H1 (cell line): ENCODE data around the gene ZMYND10. TPM values are rescaled to one million over a fixed set of nuclear protein-coding genes. Genes with fewer than 3 reads are reported as not detected.

Experiments used
- CTCF ChIA-PET: fragments of 300-600 bp; sonication (Branson Sonifier 250); formaldehyde crosslinking; loops from one replicate; lab custom pipeline; 2021; ENCODE audit not compliant: partially characterized antibody; lab: Charles Lee
- POLR2A ChIA-PET: fragments of 300-600 bp; sonication (Branson Sonifier 250); formaldehyde crosslinking; loops from one replicate; lab custom pipeline; 2021; ENCODE audit warnings: inconsistent platforms; ENCODE audit not compliant: partially characterized antibody; lab: Charles Lee
- DNase-seq, 2 experiments: peaks; one replicate each; pipeline versions ENCODE4 v3.0.0 to v3.0.0-alpha.2; 2010 to 2022; ENCODE audit warnings: low spot score in 2 of 2, low read depth in 1 of 2, mixed read lengths in 1 of 2
- FAIRE-seq: peaks from 2 replicates; lab custom pipeline; 2011; peaks lifted over from hg19 to GRCh38; lab: Jason Lieb, UNC
- H2AFZ ChIP-seq: 2 replicates; pipeline ENCODE4 v1.8.1; 2012; ENCODE audit warnings: low read length, inconsistent platforms
- H2AK5ac ChIP-seq: 2 replicates; pipeline ENCODE4 v1.6.1; 2013; ENCODE audit warnings: low read depth, low read length
- H2BK120ac ChIP-seq: replicated peaks from 2 replicates; pipeline ENCODE3; 2013; ENCODE audit warnings: low read depth, low read length, inconsistent platforms
- H2BK12ac ChIP-seq: 2 replicates; pipeline ENCODE4 v1.6.1; 2013; ENCODE audit warnings: low read depth, low read length
- H2BK15ac ChIP-seq: 2 replicates; pipeline ENCODE4 v1.6.1; 2013; ENCODE audit warnings: low read length
- H2BK20ac ChIP-seq: 2 replicates; pipeline ENCODE4 v1.6.1; 2013; ENCODE audit warnings: low read length
- H2BK5ac ChIP-seq: 2 replicates; pipeline ENCODE4 v1.6.1; 2013; ENCODE audit warnings: low read depth, low read length
- H3K14ac ChIP-seq: 2 replicates; pipeline ENCODE4 v1.6.1; 2013; ENCODE audit warnings: inconsistent platforms; ENCODE audit not compliant: insufficient read length
- H3K18ac ChIP-seq: 2 replicates; pipeline ENCODE4 v1.6.1; 2013; ENCODE audit warnings: low read length; ENCODE audit errors: extremely low read depth
- H3K23ac ChIP-seq: 2 replicates; pipeline ENCODE4 v1.6.1; 2013; ENCODE audit warnings: inconsistent platforms; ENCODE audit not compliant: insufficient read length
- H3K23me2 ChIP-seq: 2 replicates; pipeline ENCODE4 v1.6.1; 2013; ENCODE audit warnings: low read depth, low read length
- H3K27ac ChIP-seq: 2 replicates; pipeline ENCODE4 v1.6.1; 2011; ENCODE audit warnings: low read depth, low read length, inconsistent platforms
- H3K27me3 ChIP-seq, 4 experiments: replicated peaks in 1 of 4; 1 replicate in 1 of 4; 2 replicates in 3 of 4; pipeline versions ENCODE4 v1.6.1 to v1.8.1; 2011 to 2013; ENCODE audit warnings: low read length in 3 of 4, mild to moderate bottlenecking in 3 of 4, inconsistent platforms in 2 of 4, mixed read lengths in 2 of 4, moderate library complexity in 1 of 4; ENCODE audit not compliant: control insufficient read depth in 3 of 4, insufficient read depth in 3 of 4; ENCODE audit errors: extremely low read depth in 1 of 4
- H3K36me3 ChIP-seq, 4 experiments: 2 replicates each; pipeline versions ENCODE4 v1.6.1 to v1.8.1; 2011 to 2013; ENCODE audit warnings: mild to moderate bottlenecking in 4 of 4, low read length in 3 of 4, moderate library complexity in 2 of 4, control low read depth in 1 of 4, inconsistent platforms in 1 of 4; ENCODE audit not compliant: insufficient read depth in 4 of 4, control insufficient read depth in 2 of 4
- H3K4ac ChIP-seq: replicated peaks from 2 replicates; pipeline ENCODE3; 2013; ENCODE audit warnings: low read length, low read depth, mixed read lengths, inconsistent platforms; ENCODE audit not compliant: insufficient read length
- H3K4me1 ChIP-seq, 4 experiments: replicated peaks in 1 of 4; 1 replicate in 1 of 4; 2 replicates in 3 of 4; pipeline versions ENCODE4 v1.6.1 to v1.8.1; 2011 to 2013; ENCODE audit warnings: low read length in 3 of 4, inconsistent platforms in 2 of 4, mixed read lengths in 1 of 4; ENCODE audit not compliant: insufficient read depth in 4 of 4, control insufficient read depth in 3 of 4
- H3K4me2 ChIP-seq, 2 experiments: 2 replicates each; pipeline versions ENCODE4 v1.6.1 to v1.8.1; 2011 to 2013; ENCODE audit warnings: low read depth in 2 of 2, low read length in 2 of 2, control low read depth in 1 of 2, inconsistent platforms in 1 of 2, mild to moderate bottlenecking in 1 of 2; ENCODE audit not compliant: insufficient read depth in 1 of 2
- H3K4me3 ChIP-seq, 4 experiments: fragments of 200-600, 300-600 bp in 1 of 4; sonication (generic), shearing (Covaris generic), sonication (Bioruptor Twin) in 1 of 4; 2 replicates each; pipeline versions ENCODE4 v1.5.1 to v1.8.1; 2011 to 2016; ENCODE audit warnings: low read length in 4 of 4, low read depth in 3 of 4, control low read depth in 2 of 4, inconsistent platforms in 2 of 4, mild to moderate bottlenecking in 2 of 4, mixed read lengths in 1 of 4, moderate library complexity in 1 of 4; ENCODE audit not compliant: insufficient read depth in 2 of 4; ENCODE audit errors: extremely low read depth in 1 of 4
- H3K56ac ChIP-seq: replicated peaks from 2 replicates; pipeline ENCODE3; 2013; ENCODE audit warnings: low read depth, mild to moderate bottlenecking, mixed read lengths, low read length, inconsistent platforms; ENCODE audit not compliant: insufficient read length
- H3K79me1 ChIP-seq: 2 replicates; pipeline ENCODE4 v1.6.1; 2013; ENCODE audit warnings: low read depth, low read length, control low read depth
- H3K79me2 ChIP-seq, 2 experiments: 2 replicates each; pipeline versions ENCODE4 v1.6.1 to v1.8.1; 2012 to 2013; ENCODE audit warnings: low read length in 2 of 2, mild to moderate bottlenecking in 2 of 2, inconsistent platforms in 1 of 2; ENCODE audit not compliant: insufficient read depth in 2 of 2, control insufficient read depth in 1 of 2
- H3K9ac ChIP-seq, 4 experiments: replicated peaks in 1 of 4; 1 replicate in 1 of 4; 2 replicates in 3 of 4; pipeline versions ENCODE4 v1.6.1 to v1.8.1; 2011 to 2013; ENCODE audit warnings: low read depth in 3 of 4, low read length in 3 of 4, control low read depth in 2 of 4, mild to moderate bottlenecking in 2 of 4, moderate library complexity in 2 of 4, inconsistent platforms in 1 of 4; ENCODE audit errors: extremely low read depth in 1 of 4
- H3K9me3 ChIP-seq, 2 experiments: 2 replicates each; pipeline versions ENCODE4 v1.6.1 to v1.8.1; 2012 to 2013; ENCODE audit warnings: mild to moderate bottlenecking in 2 of 2, moderate library complexity in 2 of 2, control low read depth in 1 of 2, inconsistent platforms in 1 of 2, low read depth in 1 of 2, low read length in 1 of 2, mixed read lengths in 1 of 2; ENCODE audit not compliant: insufficient read depth in 2 of 2
- H4K20me1 ChIP-seq, 2 experiments: replicated peaks in 1 of 2; 2 replicates each; pipeline versions ENCODE3 to v1.8.1; 2011 to 2013; ENCODE audit warnings: inconsistent platforms in 2 of 2, low read length in 2 of 2, mild to moderate bottlenecking in 1 of 2; ENCODE audit not compliant: insufficient read depth in 2 of 2, control insufficient read depth in 1 of 2
- H4K5ac ChIP-seq: 2 replicates; pipeline ENCODE4 v1.6.1; 2013; ENCODE audit warnings: low read length, low read depth, mixed read lengths, inconsistent platforms; ENCODE audit not compliant: insufficient read length
- H4K8ac ChIP-seq: 2 replicates; pipeline ENCODE4 v1.8.0; 2013; ENCODE audit warnings: mild to moderate bottlenecking, moderate library complexity, low read length, inconsistent platforms; ENCODE audit not compliant: insufficient read depth; ENCODE audit errors: extremely low read depth
- H4K91ac ChIP-seq: replicated peaks from 2 replicates; pipeline ENCODE3; 2013; ENCODE audit warnings: low read length, mixed read lengths, inconsistent platforms; ENCODE audit not compliant: insufficient read length
- CHD1 ChIP-seq: IDR thresholded peaks from 2 replicates; pipeline ENCODE4 v1.6.1; 2012; ENCODE audit warnings: low read depth, low read length, improper control_type of control experiment
- HDAC6 ChIP-seq: IDR thresholded peaks from one replicate; pipeline ENCODE4 v1.7.1; 2012; ENCODE audit warnings: low read depth, mild to moderate bottlenecking, inconsistent platforms, low read length, moderate library complexity
- JUND ChIP-seq: IDR thresholded peaks from 2 replicates; pipeline ENCODE4 v1.6.1; 2011; ENCODE audit warnings: mild to moderate bottlenecking, improper control_type of control experiment, low read length
- KDM1A ChIP-seq: fragments of 200-600, 300-600 bp; sonication (generic); IDR thresholded peaks from 2 replicates; pipeline ENCODE4 v1.7.1; 2016; ENCODE audit warnings: mild to moderate bottlenecking, low read length, borderline replicate concordance
- NRF1 ChIP-seq: IDR thresholded peaks from 2 replicates; pipeline ENCODE4 v1.6.1; 2011; ENCODE audit warnings: mild to moderate bottlenecking, low read depth, low read length, improper control_type of control experiment
- RFX5 ChIP-seq: IDR thresholded peaks from 2 replicates; pipeline ENCODE4 v1.6.1; 2011; ENCODE audit warnings: low read depth, low read length, improper control_type of control experiment, borderline replicate concordance
- SP1 ChIP-seq: IDR thresholded peaks from 2 replicates; pipeline ENCODE4 v1.6.1; 2011; ENCODE audit warnings: low read depth, low read length
- SP4 ChIP-seq: IDR thresholded peaks from 2 replicates; pipeline ENCODE4 v1.6.1; 2012; ENCODE audit warnings: low read length, inconsistent platforms
- TBP ChIP-seq: IDR thresholded peaks from 2 replicates; pipeline ENCODE4 v1.6.1; 2011; ENCODE audit warnings: low read depth, low read length, improper control_type of control experiment
- WGBS, 2 experiments: shearing (Covaris generic) in 1 of 2; methylation state at CpG; one replicate each; pipeline versions ENCODE4 v1.1.6 to v1.1.7; 2013 to 2015; ENCODE audit warnings: low lambda C conversion rate in 2 of 2, mixed read lengths in 2 of 2, inconsistent platforms in 1 of 2, low coverage in 1 of 2, missing lambda C conversion rate in 1 of 2; ENCODE audit not compliant: insufficient replicate concordance in 2 of 2, insufficient coverage in 1 of 2, insufficient read length in 1 of 2; ENCODE audit errors: extremely low coverage in 1 of 2, missing lambda C conversion rate in 1 of 2; 5-methylcytosine and 5-hydroxymethylcytosine counted together
- polyA plus RNA-seq, 7 experiments: library from polyadenylated mRNA; depleted of rRNA in 3 of 7; stranded (reverse) in 5 of 7; unstranded in 2 of 7; fragments of >200 nt in 5 of 7; fragments of 200-250 nt in 2 of 7; gene quantifications; 1 replicate in 5 of 7; 2 replicates in 1 of 7; 4 replicates in 1 of 7; pipeline versions ENCODE4 v1.2.1 to v1.2.3, GENCODE V29; 2011 to 2013; ENCODE audit warnings: missing spikeins in 2 of 7, mixed read lengths in 2 of 7
- total RNA-seq: library from RNA; stranded (reverse); fragmentation: NEBNext Ultra II Directional; extraction: Animal tissue kit (Norgen Biotek cat#: 25700); gene quantifications from 2 replicates; pipeline ENCODE4 v1.2.1, GENCODE V29; 2021
- TF ChIP-seq, protein P1 (sequence below): IDR thresholded peaks from 2 replicates; pipeline ENCODE4 v1.6.1; 2011; ENCODE audit warnings: low read length, improper control_type of control experiment

The ZMYND10 gene
- total and polyA plus RNA-seq, 2 of the 8 experiments (the other 6 are each of a cell fraction or from before 2014, with no cell fraction given): 0.56 to 0.79 TPM

- Histone ChIP-seq H3K79me2 (peaks cover 0 to 28% of the 10 kb centered on the region in 2 experiments; a peak in 2 of 4 replicates), H3K79me1 (peaks cover 6% of the 10 kb centered on the region; the same call in 1 of the 2 replicates), H3K4ac (peak overlapping the region; percentile 29), H3K23ac (no peak overlapping the region), H4K20me1 (peaks cover 0 to 10% of the 10 kb centered on the region in 2 experiments), H3K23me2 (peaks cover 18% of the 10 kb centered on the region), H2BK12ac (peak overlapping the region; percentile 46; the same call in 1 of the 2 replicates), H4K91ac (peak overlapping the region; percentile 93), H3K18ac (peak overlapping the region; percentile 61), H2BK20ac (no peak overlapping the region), H2BK5ac (peak overlapping the region; percentile 86; the same call in 1 of the 2 replicates), H2AFZ (0 out of 2 replicates have a peak overlapping the region, but pooled peaks have one; percentile 2), H3K9me3 (no peaks in the 10 kb centered on the region), H3K4me2 (peak overlapping the region; percentile 95 to 98), H4K5ac (peak overlapping the region; percentile 89), H2AK5ac (no peak overlapping the region), H3K27me3 (peaks cover 20 to 44% (median 37%) of the 10 kb centered on the region in 4 experiments), H3K4me3 (peak overlapping the region; percentile 72 to 96 (median 88)), H4K8ac (peak overlapping the region; percentile 93), H3K36me3 (peaks cover 0 to 2% (median 0%) of the 10 kb centered on the region in 4 experiments; a peak in 2 of 8 replicates), H3K4me1 (peaks cover 0 to 15% (median 14%) of the 10 kb centered on the region in 4 experiments; a peak in 5 of 7 replicates), H3K27ac (peak overlapping the region; percentile 72; the same call in 1 of the 2 replicates), H2BK120ac (no peak overlapping the region), H3K9ac (peak overlapping the region; percentile 68 to 88 (median 82)), H3K56ac (peak overlapping the region; percentile 79), H3K14ac (no peak overlapping the region), H2BK15ac (no peak overlapping the region)
- CTCF ChIA-PET: interaction anchor here (0.7 to 7.7 kb wide), 17 partner anchors 9 to 1052 kb away, joined by 3 to 60 read pairs (median 4); partner anchors contain the start of genes CISH, HYAL1, HYAL2 and HYAL3
- FAIRE-seq: no peak
- POLR2A ChIA-PET: interaction anchor here (0.7 to 4.4 kb wide), 23 partner anchors 8 to 233 kb away, joined by 3 to 40 read pairs (median 5); partner anchors contain the start of genes CYB561D2, HEMK1, HYAL2 and HYAL3
- 1% methylated on average over 76 of the region's 79 CpGs; no CpG with 5 or more reads in 1 of the 2 experiments for WGBS, 2 experiments
- peak; percentile 96 to 99 for DNase-seq
- TF ChIP-seq KDM1A (no peak), HDAC6 (no peak), RFX5 (no peak), NRF1 (peak; percentile 34), JUND (peak; percentile 91), SP1 (no peak), SP4 (peak; percentile 59; the same call in 1 of the 2 replicates), TBP (no peak; the same call in 1 of the 2 replicates), CHD1 (no peak)
- TF ChIP-seq, protein P1, sequence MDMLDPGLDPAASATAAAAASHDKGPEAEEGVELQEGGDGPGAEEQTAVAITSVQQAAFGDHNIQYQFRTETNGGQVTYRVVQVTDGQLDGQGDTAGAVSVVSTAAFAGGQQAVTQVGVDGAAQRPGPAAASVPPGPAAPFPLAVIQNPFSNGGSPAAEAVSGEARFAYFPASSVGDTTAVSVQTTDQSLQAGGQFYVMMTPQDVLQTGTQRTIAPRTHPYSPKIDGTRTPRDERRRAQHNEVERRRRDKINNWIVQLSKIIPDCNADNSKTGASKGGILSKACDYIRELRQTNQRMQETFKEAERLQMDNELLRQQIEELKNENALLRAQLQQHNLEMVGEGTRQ: no peak
Measured at GRCh38 chr3:50337175-50337861, 8.2 kb downstream of the ZMYND10 start.
